ENCODE data around the gene STK4.
A peak's percentile ranks its signal among the peaks of the same experiment; 100 is the strongest.

The STK4 gene

DNA sequence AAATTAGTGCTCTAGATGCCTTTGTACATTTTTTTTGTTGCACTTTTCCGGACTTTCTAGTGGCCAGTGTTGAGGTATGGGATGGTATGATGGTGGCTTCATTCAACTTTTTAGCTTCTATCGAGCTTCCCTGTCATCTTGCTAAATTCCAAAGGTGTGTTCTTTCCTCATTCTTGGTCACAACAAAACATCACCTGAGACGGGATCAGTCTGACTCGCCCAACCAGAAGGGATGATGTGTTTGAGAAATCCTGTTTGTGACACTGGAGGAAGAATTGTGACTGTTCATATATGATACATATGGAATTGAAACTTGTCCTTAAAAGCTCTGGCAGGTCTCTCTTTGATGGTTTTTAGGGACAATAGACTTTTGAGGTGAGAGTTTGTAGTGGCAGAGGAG, 100.8 kb downstream of the STK4 start:
- no peak for DNase-seq (ENCODE audit: low read depth)
- H3K4me3 ChIP-seq (ENCODE audit: low read depth, low read length) = no peak overlapping the region
- TF ChIP-seq MAX (IDR thresholded peaks at IDR 0.05; ENCODE audit: low read depth, low read length) = no peak
- TF ChIP-seq MYC (IDR thresholded peaks at IDR 0.05; ENCODE audit: low read depth, low read length) = no peak
- TF ChIP-seq, protein P1, sequence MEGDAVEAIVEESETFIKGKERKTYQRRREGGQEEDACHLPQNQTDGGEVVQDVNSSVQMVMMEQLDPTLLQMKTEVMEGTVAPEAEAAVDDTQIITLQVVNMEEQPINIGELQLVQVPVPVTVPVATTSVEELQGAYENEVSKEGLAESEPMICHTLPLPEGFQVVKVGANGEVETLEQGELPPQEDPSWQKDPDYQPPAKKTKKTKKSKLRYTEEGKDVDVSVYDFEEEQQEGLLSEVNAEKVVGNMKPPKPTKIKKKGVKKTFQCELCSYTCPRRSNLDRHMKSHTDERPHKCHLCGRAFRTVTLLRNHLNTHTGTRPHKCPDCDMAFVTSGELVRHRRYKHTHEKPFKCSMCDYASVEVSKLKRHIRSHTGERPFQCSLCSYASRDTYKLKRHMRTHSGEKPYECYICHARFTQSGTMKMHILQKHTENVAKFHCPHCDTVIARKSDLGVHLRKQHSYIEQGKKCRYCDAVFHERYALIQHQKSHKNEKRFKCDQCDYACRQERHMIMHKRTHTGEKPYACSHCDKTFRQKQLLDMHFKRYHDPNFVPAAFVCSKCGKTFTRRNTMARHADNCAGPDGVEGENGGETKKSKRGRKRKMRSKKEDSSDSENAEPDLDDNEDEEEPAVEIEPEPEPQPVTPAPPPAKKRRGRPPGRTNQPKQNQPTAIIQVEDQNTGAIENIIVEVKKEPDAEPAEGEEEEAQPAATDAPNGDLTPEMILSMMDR (IDR thresholded peaks at IDR 0.05; ENCODE audit: low read depth, low read length) = no peak
- no peak for TF ChIP-seq POLR2A (IDR thresholded peaks at IDR 0.05; ENCODE audit: extremely low read depth, insufficient read length)

GRCh38 chr20:45067558-45067957, 101.2 kb downstream of the STK4 start:
- no peak for DNase-seq (ENCODE audit: low read depth)
- TF ChIP-seq MYC (IDR thresholded peaks at IDR 0.05; ENCODE audit: low read depth, low read length) (no peak), POLR2A (IDR thresholded peaks at IDR 0.05; ENCODE audit: extremely low read depth, insufficient read length) (no peak), MAX (IDR thresholded peaks at IDR 0.05; ENCODE audit: low read depth, low read length) (no peak)
- H3K4me3 ChIP-seq (ENCODE audit: low read depth, low read length) = no peak overlapping the region

DNA sequence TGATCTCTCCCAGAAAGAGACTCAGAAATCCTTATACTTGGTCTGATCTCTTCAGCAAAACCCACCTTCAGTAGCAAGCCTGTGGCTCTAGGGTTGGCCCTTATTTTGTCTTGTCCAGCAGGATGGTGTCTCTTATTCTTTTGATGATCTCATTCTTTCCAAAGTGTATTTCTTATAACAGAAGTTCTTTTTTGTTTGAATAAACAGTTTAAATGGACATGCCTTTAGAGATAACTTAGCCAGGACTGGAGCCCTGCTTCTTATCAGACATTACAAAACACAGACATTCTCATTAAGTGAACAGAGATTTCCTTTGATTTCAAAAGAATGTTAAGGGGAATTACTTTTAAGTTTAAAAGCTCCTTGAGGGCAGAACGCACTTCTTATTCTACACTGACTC, 102.9 kb downstream of the STK4 start:
- no peak overlapping the region for H3K4me3 ChIP-seq (ENCODE audit: low read depth, low read length)
- no peak for DNase-seq (ENCODE audit: low read depth)
- TF ChIP-seq, protein P1 (IDR thresholded peaks at IDR 0.05; ENCODE audit: low read depth, low read length) = no peak
- TF ChIP-seq MYC (IDR thresholded peaks at IDR 0.05; ENCODE audit: low read depth, low read length) = no peak
- no peak for TF ChIP-seq POLR2A (IDR thresholded peaks at IDR 0.05; ENCODE audit: extremely low read depth, insufficient read length)
- no peak for TF ChIP-seq MAX (IDR thresholded peaks at IDR 0.05; ENCODE audit: low read depth, low read length)

DNA sequence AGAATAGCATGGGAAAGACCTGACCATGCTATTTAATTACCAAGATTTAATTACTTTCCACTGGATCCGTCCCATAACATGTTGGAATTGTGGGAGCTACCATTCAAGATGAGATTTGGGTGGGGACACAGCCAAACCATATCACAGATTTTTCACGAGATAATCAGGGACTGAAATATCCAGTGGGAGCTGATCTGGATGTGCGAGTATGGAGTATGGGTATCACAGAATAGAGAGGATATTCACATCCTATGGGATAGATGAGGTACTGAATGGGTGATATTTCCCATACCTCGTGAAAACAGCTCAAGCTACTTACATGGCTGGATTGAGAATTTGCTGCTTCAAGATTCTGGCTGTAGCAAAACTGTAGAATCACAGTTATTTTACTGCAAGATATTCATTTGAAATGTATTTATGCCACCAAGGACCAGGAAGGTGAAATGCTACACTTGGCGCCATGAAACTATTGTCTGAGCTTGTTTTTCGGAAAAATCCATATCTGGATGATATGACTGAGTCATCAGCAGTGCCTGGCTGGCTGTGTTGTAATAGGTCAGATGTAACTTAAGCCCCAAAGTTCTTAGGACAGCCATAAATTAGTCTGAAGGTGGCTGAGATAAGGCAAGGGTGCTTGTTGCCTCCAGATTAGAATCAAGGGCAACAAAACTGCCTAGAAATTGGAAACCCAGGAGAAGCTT, 104.8 kb downstream of the STK4 start:
- no peak overlapping the region for H3K4me3 ChIP-seq (ENCODE audit: low read depth, low read length)
- TF ChIP-seq, protein P1 (IDR thresholded peaks at IDR 0.05; ENCODE audit: low read depth, low read length) = no peak
- peak; percentile 20 for DNase-seq (ENCODE audit: low read depth)

DNA sequence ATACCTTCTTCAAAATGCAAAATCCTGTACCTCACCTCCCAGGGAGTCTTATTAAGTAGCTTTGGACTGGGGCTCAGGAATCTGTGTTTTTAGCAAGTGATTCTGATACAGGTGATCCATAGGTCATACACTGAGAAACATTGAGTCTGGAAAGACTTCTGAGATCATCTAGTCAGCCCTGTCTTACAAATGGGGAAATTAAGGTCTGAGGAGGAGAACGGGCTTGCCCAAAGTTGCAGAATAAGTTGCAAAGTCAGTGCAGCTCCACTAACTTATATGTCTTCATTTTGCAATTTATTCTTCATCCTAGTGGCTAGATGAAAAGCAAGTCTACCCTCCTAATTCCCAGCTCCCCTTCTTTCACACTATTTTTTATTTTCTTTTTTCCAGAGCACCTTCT, 105.8 kb downstream of the STK4 start:
- H3K4me3 ChIP-seq (ENCODE audit: low read depth, low read length) = no peak overlapping the region

GRCh38 chr20:45073221-45073620, 106.9 kb downstream of the STK4 start:
- no peak overlapping the region for H3K4me3 ChIP-seq (ENCODE audit: low read depth, low read length)
- no peak for DNase-seq (ENCODE audit: low read depth)
- TF ChIP-seq MAX (IDR thresholded peaks at IDR 0.05; ENCODE audit: low read depth, low read length) = no peak
- TF ChIP-seq POLR2A (IDR thresholded peaks at IDR 0.05; ENCODE audit: extremely low read depth, insufficient read length) = no peak
- TF ChIP-seq, protein P1 (IDR thresholded peaks at IDR 0.05; ENCODE audit: low read depth, low read length) = no peak

More for the DNA sequence above, 105.8 kb downstream of the STK4 start:
- TF ChIP-seq POLR2A (IDR thresholded peaks at IDR 0.05; ENCODE audit: extremely low read depth, insufficient read length) = no peak
- no peak for TF ChIP-seq MYC (IDR thresholded peaks at IDR 0.05; ENCODE audit: low read depth, low read length)
- TF ChIP-seq, protein P1 (IDR thresholded peaks at IDR 0.05; ENCODE audit: low read depth, low read length) = no peak
- no peak for TF ChIP-seq MAX (IDR thresholded peaks at IDR 0.05; ENCODE audit: low read depth, low read length)
- no peak for DNase-seq (ENCODE audit: low read depth)

Data from NB4 (cell line).